NCI-H146 treated with DMSO at 0.1 percent for 48 hours (cell line): ENCODE results near the gene DSE.

Experiments
- DNase-seq: peaks from one replicate; lab custom pipeline; 2025; ENCODE audit not compliant: unreplicated experiment; lab: John Stamatoyannopoulos, UW

DSE gene

DNA sequence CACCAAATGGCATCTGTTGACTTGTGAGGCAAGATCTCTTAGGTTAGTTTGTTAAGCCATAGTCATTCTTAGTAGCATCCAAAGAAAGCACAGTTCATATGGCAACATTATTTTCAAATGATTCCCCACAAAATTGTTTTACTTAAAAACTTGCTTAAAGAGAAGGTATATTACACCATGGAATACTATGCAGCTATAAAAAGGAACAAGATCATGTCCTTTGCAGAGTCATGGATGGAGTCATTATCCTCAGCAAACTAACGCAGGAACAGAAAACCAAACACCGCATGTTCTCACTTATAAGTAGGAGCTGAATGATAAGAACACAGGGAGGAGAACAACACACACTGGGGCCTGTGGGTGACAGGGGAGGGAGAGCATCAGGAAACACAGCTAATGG is 10.9 kb upstream of the DSE start:
- DNase-seq: no peak

DNA sequence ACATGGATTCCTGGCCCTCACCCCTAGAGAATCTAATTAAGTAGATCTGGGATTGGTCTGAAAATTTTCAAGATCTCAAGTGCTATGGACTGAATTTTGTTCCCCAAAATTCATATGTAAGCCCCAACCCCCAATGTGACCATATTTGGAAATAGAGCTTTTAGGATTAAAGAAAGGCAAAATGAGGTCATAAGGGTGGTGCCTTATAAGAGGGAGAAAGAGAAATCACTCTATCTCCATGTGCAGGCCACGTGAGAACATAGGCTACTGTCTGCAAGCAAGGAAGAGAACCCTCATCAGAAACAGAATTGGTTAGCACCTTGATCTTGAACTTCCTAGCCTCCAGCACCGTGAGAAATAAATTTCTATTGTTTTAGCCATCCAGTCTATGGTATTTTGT is 8.5 kb upstream of the DSE start:
- no peak for DNase-seq

DNA sequence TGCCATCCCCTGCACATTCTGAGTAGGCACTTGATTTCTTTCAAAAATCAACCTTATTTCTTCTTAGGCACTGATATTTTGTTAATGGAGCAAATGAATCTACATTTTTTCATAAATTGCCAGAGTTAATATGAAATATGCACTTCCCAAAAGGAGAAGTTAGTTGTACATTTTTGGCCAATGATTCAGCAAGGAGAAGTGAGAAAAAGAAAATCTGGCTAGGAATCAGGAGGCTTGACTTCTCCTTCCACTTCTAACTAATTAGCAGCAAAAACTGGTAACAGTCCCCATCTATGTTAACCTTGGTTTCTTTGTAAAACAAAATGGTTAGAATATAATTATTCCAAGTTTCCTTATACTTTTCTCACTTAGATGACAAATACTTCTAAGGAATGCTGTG is 7.0 kb upstream of the DSE start:
- DNase-seq: no peak

DNA sequence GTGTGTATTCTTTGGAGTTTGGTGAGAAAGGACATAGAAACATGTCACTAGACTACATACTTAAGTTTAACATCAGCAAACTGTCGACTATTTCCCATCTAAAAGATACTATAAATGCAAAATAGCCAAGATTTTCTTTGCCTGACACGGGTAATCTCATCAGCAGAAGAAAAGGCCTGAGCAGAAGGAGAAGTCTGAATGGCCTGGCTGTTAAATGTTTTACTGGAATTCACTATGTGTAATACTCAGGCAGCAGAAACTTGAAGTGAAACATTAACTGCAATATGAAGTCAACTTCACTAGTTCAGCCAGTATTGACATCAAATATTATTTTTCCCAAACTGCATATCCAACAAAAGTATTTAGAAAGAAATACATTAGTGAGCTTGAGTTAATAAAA is 6.4 kb upstream of the DSE start:
- DNase-seq: no peak

DNA sequence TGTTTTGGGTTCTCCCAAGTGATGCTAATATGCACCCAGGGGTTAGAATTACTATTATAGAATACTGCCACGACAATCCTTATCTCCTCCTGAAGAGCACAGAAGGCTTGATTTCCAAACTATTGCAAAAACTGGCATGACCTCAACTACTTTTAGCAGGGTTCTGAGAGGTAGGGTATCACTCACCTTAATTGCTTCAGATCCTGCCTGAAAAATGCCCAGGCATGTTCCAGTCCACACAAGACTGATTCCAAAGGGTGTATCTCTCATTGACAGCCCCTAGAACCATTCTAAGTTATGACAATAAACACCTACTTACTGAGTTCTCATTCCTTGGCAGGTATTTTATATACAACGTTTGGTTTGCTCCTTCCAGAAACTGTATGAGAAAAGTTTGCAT is 5.0 kb upstream of the DSE start:
- DNase-seq: no peak

DNA sequence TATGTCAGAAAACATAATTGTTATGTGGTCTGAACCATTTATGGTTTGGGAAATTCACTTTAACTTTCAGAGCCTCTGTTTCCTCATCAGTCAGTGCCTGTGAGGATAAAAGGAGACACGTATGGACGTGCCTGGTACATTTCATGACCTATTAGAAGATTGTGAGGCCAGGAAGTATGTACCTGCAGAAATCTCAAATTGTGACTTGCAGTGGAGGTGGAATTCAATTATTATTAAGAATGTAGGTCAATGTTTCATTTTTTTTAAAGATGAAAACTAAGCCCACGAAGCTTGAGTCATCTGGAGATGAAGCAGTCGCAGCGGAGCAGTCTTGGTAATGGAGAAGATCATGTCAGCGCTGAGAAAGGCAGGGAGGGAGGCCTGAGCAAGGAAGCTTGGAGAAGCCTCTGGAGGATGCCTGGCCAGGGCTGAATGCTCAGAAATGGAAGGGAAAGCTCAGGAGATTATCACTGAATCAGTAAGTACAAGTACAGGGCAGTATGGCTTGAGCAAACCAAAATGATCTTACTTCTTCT is 3.9 kb upstream of the DSE start:
- no peak for DNase-seq

DNA sequence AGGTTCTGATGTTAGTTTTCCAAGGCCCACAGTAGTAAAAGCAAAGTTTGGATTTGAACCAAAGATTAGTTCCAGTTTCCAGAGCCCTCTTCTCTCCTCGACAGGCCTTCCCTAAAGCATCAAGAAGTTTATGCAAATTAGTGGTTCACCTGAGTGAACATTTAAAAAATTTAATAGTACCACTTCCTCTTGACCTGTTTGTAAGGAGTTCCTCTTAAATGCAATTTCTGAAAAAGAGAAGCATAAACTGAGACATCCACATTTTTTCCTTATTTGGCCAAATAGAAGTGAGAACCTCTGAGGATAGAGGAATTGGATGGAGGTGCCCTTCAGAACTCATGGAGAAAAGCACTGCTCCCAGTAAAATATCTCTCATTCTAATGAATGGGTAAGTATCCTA is 1.2 kb upstream of the DSE start:
- no peak for DNase-seq

DNA sequence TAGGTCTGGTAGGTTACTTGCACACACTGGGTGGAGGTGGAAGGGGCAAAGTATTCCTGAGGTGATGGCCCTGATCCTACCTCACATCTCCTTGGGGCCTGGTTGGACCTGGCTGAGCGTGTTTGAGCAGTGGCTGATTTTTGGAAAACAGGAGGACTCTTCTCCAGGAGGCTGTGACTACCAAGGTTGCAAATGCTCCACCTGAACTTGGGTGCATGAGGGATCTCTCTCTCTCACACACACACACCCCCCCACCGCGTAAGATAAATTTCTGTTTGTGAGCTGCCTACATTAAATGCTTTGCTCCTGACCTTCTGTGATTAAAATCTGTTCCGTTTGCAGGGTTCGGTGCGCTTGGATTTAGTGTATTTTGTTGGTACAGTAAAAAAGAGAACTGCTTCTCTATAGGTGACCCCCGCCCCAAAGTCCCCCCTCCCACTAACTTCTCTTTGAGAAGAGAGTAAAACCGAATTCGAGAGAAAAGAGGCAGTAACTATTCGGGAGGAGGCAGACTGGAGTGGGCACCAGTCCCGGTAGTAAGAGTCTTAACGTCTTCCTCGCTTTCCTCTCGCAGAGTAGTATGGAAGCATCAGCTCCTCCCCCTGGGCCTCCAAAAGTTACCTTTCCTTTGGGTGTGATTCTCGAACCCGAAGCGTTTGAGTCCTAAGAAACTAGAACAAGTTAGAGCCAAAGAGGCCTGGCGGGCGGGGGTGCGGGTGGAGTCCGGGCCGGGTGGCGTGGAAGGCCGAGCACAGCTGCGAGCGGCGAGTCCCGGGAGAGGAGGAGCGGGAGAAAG is 585 bp upstream of the DSE start:
- DNase-seq: no peak

DNA sequence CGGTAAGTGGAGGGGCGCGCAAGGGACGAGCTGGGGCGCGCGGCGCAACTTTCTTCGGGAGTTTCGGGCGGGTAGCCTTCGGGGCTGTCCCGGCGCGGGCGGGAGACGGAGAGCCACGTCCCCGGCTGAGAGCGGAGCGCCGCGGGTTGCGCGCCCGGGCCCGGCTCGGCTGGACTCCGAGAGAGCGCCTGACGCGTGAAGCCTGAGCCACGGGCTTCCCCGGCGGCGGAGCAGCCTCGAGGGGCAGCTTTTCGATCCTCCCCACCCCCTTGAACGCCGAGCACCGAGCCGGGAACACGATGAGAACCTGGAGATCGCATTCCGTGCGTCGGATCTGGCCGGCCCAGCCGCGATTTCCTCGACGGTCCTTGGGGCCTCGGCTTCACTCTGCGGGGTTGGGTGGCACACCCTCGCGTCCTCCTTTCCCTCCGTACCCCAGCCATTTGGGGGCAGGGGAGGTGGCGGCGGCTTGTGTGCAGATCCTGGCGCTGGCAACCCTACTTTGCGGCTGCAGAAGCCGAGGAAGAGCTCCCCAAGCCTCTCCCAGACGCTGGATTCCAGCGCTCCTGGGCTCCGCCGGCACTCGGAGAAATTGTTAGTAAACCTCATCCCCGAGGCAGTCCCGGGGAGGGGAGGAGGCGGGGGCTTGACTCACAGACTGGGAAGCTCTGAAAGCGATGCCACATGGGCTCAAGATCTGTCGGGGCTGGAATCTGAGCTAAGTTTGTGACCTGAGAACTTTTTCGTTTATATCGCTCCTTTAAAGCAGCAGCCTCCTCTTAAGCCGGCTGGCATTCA is 572 bp downstream of the DSE start:
- DNase-seq: peak; percentile 19

DNA sequence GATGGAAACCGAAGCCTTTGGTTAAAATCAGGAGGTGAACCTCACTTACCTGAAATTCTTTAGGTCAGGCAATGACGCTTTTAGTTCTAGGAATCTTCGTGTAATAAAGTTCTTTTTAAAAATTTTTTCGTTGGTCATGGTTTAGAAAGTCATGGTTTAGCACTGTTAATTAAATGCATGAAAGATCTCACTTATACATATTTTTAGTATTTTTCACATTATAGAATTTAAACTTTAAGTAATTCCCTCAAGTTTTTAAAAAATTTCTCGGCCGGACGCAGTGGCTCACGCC is 1.1 kb downstream of the DSE start:
- no peak for DNase-seq

DNA sequence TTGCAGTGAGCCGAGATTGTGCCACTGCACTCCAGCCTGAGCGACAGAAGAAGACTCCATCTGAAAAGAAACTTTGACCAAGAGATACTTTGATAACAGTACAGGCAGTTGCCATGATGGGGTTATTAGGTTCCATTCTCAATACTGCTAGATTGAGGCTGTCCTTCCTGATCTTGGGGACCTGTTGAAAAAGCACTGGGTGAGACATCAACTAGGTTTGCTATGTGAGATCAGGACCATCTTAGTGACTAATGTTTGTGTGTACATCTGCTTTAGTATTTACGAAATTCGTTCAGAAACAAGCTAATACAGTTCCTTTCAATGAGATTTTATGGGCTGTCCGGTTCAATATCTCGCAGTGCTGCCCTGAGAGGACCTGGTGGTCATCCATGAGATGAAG is 2.6 kb downstream of the DSE start:
- no peak for DNase-seq

DNA sequence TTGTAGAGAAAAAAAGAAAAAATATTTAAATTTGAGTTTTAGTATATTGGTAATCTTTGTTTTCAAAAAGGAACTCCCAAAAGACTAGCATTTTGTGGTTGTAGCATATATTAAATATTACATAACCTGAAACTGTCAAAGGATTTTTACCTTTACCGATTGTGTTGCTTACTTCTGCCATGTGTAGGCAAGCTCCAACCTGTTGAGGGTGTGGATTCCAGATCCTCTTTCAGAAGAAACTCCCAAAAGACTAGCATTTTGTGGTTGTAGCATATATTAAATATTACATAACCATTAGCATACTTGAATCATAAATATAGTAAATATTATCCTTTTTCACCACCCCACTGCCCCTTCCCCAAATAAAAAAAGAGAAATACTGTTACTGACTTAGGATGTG is 3.2 kb downstream of the DSE start:
- no peak for DNase-seq

DNA sequence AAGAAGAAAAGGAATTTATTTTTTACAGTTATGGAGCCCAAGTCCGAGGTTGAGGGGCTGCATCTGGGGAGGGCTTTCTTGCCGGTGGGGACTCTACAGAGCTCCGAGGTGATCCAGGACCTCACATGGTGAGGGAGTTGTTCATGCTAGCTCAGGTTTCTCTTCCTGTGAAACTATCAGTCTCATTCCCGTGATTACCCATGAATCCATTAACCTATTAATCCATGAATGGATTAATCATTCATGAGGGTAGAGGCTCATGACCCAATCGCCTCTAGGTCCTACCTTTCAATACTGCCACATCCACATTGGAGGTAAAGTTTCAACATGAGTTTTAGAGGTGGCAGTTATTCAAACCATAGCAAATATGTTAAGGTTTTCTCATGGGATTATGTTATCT is 3.8 kb downstream of the DSE start:
- DNase-seq: no peak

DNA sequence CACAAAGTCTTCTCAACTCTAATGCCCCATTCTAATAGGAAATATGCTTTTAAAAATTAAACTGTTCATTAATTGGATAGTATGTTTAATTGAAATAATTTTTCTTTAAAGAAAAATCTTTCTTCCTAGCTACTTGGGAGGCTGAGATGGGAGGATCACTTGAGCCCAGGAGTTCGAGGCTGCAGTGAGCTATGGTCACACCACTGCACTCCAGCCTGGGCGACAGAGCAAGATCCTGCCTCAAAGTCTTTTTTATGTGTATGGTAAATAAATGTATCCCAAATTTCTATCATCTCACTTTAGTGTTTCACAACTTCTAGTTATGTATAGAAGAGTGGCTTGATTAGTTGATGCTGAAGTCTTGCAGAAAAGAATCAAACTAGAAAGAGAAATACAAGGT is 4.5 kb downstream of the DSE start:
- DNase-seq: no peak

DNA sequence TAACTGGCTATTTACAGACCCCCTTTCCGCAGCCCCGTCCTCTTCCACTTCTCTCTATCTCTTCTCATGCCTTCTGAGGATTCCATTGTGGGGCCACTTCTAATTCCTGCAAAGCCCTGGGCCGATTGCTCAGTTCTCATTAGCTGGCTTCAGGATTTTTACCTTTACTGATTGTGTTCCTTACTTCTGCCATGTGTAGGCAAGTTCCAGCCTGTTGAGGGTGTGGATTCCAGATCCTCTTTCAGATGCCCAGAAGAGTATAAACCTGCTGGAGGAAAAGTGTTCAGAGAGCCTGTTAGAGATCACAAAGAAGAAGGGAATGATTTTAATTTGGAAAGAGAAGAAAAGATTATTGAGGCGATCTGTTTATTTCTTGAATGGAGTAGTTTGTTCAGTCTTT is 5.4 kb downstream of the DSE start:
- DNase-seq: no peak

DNA sequence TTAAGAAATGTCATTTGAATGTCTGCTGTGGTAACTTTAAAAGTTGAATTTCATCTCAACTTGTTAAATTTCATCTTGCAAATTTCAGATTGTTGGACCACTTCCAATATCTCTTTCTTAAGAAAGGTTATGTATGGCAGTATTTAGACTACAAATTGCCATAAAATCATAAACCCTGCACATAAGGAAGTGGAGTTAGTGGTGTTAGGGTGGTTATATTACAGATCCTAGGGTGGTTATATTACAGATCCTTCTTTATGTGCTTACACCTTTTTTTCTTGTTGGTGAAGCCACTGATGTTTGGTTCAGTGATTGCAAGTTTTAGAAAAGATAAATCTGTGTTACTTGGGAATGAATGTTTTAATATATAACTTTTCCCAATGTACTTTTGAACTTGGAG is 9.0 kb downstream of the DSE start:
- no peak for DNase-seq

DNA sequence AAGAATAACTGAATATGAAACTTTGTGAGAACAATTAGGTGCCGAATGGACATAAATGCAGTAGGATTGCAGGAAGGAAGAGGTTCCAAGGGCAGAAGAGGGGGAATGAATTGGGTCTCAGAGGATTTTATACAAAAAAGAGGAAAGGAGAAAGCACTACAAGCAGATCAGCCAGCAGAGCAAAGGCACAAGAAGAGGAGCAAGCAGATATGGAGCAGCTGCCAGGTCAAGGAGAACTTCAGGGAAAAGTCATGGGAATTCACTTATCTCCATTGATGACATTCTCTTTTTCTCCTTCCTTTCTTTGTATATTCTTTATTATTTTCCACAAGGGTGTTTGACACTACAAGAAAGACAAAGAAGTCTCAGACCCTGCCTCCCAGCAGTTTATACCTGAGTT is 9.6 kb downstream of the DSE start:
- DNase-seq: no peak

DNA sequence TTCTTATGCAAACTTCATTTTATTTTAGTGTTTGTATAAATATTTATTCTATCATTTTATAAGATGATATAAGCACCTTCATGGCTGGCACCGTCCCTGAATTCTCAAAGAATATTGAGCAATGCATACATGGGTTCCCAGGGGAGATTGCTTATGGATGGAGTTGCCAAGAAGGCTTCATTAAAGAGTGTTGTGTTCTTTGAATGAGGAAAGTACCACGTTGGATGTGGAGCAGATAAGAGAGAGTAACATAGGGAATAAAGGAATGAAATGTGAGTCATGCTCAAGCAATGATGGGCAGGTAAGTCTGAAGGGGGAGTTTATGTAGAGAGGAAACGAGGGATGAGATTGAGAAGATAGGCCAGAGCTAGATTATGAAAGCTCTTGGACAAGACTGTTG is 10.3 kb downstream of the DSE start:
- DNase-seq: no peak

DNA sequence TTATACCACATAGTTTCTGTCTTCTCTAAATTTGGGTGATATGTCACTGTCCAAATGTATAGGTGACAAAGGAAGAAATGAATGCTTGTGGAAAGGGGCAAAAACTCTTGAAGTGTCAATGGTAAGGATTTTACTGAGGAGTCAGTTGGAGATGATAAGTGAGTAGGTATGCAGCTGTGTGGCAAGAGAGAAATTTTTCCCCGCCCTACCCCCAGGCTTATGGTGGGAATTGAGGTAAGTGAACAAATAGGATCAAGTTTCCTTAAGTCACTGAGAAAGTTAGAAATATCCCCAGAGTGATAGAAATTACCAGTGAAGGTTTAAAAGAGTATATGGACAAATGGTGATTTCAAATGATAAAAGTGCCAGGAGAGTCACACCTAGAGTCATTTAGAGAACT is 11.8 kb downstream of the DSE start:
- no peak for DNase-seq

DNA sequence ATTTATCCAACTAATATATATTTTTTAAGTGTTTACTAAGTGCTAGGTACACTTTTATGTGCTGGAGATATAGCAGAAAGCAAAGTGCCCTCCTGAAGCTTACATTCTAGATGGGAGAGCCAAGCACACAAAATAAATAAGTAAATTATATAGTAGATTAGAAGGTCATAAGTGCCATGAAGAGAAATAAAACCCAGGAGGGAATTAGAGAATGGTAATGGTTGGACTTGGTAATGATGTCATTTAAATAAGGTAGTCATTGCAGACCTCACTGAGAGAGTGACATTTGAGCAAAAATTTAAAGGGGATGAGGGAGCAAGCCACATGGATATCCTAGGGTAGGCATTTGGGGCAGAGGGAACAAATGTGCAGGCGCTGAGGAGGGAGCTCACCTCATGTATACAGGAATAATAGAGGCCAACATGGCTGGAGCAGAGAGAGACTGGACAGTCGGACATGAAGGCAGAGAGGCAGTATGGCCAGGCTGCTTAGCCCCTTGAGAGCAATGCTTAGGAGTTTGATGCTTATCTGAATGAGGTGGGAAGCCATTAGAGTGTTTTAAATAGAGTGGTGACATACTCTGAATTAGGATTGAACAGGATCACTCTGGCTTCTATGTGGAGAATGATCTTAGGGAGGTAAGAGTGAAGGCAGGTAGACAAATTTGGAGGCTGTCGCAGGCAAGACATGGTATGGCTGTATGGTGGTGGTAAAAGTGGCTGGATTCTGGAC is 14.1 kb downstream of the DSE start:
- DNase-seq: no peak

DNA sequence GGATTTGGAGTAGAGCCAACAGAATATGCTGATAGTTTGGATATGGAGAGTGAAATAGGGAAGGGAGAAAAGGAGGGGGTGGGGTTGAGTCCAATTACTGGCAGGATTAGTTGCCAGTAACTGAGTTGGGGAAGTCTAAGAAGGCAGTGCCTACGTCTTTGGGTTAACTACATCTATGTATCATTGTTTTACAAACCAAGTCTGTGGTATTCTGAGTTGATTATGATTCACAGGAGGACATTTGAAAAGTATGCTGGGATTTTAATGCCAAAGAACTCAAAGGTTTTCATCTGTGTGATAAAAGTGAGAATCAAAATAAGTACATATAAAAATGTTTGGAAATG is 14.7 kb downstream of the DSE start:
- DNase-seq: no peak

DNA sequence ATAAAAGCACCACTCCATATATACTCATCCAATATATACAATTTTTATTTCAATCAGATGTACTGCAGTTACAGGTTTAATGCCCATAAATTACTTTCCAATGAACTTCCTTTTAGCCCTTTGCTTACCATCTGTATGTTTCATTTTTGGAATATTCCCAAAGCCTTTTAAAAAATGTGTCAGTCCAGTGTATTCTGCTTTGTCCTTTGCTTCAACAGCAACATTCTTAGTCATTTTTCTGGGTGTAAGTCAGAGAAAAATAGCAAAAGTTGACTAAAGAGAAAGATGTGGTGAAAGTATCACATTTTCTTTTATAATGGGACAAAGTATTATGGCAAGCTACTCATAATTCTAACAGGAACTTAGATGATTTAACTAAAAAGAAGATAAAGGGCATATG is 15.2 kb downstream of the DSE start:
- DNase-seq: no peak
